GM12878 (cell line): ENCODE data around the gene PIPOX. TPM values are rescaled to one million over a fixed set of nuclear protein-coding genes. Genes with fewer than 3 reads are reported as not detected.

Experiments used
- ATAC-seq: fragments of 200-7000 bp; cut with Tn5 transposase; 3 replicates; pipeline ENCODE4 v1.9.1; 2020; ENCODE audit warnings: mild to moderate bottlenecking, moderate library complexity
- BruUV-seq: library from RNA; stranded (reverse); fragments of 400-500 nt; replicated peaks from 2 replicates; lab custom pipeline; 2021; lab: Mats Ljungman, UMichigan
- CTCF ChIA-PET: fragments of 300-600 bp; sonication (Branson Sonifier 250); formaldehyde crosslinking; extraction: SDS; loops from one replicate; lab custom pipeline; 2021; ENCODE audit warnings: inconsistent platforms; lab: Yijun Ruan, JAX
- POLR2A ChIA-PET: fragments of 350-600 bp; formaldehyde crosslinking; extraction: SDS; loops from one replicate; lab custom pipeline; 2021; ENCODE audit warnings: inconsistent platforms; lab: Charles Lee
- RAD21 ChIA-PET: fragments of 300-600 bp; sonication (Branson Sonifier 250); formaldehyde crosslinking; loops from one replicate; lab custom pipeline; 2023; ENCODE audit warnings: antibody characterized with exemption; ENCODE audit not compliant: unreplicated experiment; lab: Charles Lee
- SMC1A ChIA-PET: fragments of 300-600 bp; sonication (Branson Sonifier 250); formaldehyde crosslinking; loops from one replicate; lab custom pipeline; 2023; ENCODE audit not compliant: unreplicated experiment, uncharacterized antibody; lab: Charles Lee
- DNase-seq: peaks from one replicate; pipeline ENCODE4 v3.0.0-alpha.2; 2011; ENCODE audit warnings: low read depth, low spot score
- FAIRE-seq: peaks from 3 replicates; lab custom pipeline; 2011; peaks lifted over from hg19 to GRCh38; lab: Jason Lieb, UNC
- H2AFZ ChIP-seq: 2 replicates; pipeline ENCODE4 v1.6.0; 2011; ENCODE audit warnings: low read depth, low read length, control low read depth; ENCODE audit not compliant: control insufficient read depth
- H3K27ac ChIP-seq: 2 replicates; pipeline ENCODE4 v1.5.1; 2011; ENCODE audit warnings: control low read depth; ENCODE audit not compliant: control insufficient read depth, insufficient read depth
- H3K27me3 ChIP-seq, 2 experiments: replicated peaks in 1 of 2; 2 replicates each; pipeline versions ENCODE4 v1.6.0 to v1.6.1; 2011; ENCODE audit warnings: low read length in 1 of 2; ENCODE audit not compliant: control insufficient read depth in 2 of 2, insufficient read depth in 2 of 2
- H3K36me3 ChIP-seq, 2 experiments: 2 replicates each; pipeline ENCODE4 v1.5.1; 2011; ENCODE audit warnings: low read length in 1 of 2; ENCODE audit not compliant: control insufficient read depth in 2 of 2, insufficient read depth in 2 of 2
- H3K4me1 ChIP-seq: 2 replicates; pipeline ENCODE4 v1.6.1; 2011; ENCODE audit warnings: mild to moderate bottlenecking, low read length, moderate library complexity, mixed read lengths; ENCODE audit not compliant: control insufficient read depth, insufficient read depth
- H3K4me2 ChIP-seq: 2 replicates; pipeline ENCODE4 v1.6.0; 2011; ENCODE audit warnings: control low read depth; ENCODE audit not compliant: control insufficient read depth, insufficient read depth
- H3K4me3 ChIP-seq: fragments of 200-600 bp; sonication (generic); 2 replicates; pipeline ENCODE4 v1.5.1; 2016
- H3K79me2 ChIP-seq: 2 replicates; pipeline ENCODE4 v1.6.0; 2011; ENCODE audit warnings: low read length; ENCODE audit not compliant: control insufficient read depth, insufficient read depth
- H3K9ac ChIP-seq: 2 replicates; pipeline ENCODE4 v1.8.0; 2011; ENCODE audit warnings: low read length, control low read depth, mixed read lengths; ENCODE audit not compliant: control insufficient read depth, insufficient read depth
- H3K9me3 ChIP-seq: replicated peaks from 3 replicates; pipeline ENCODE4 v1.5.1; 2011; ENCODE audit warnings: mild to moderate bottlenecking, low read length; ENCODE audit not compliant: control insufficient read depth, insufficient read depth
- H4K20me1 ChIP-seq: 2 replicates; pipeline ENCODE4 v1.6.0; 2011; ENCODE audit not compliant: control insufficient read depth, insufficient read depth
- ATF2 ChIP-seq: IDR thresholded peaks from 2 replicates; pipeline ENCODE4 v1.6.1; 2012; ENCODE audit warnings: low read length, inconsistent platforms
- BCL11A ChIP-seq: IDR thresholded peaks from 2 replicates; pipeline ENCODE4 v1.6.1; 2011; ENCODE audit warnings: low read depth, low read length
- CUX1 ChIP-seq: IDR thresholded peaks from 2 replicates; pipeline ENCODE4 v1.6.1; 2012; ENCODE audit warnings: improper control_type of control experiment, low read depth, low read length; ENCODE audit not compliant: insufficient replicate concordance
- EED ChIP-seq: sonication (generic); IDR thresholded peaks from 2 replicates; pipeline ENCODE4 v1.6.1; 2016; ENCODE audit warnings: antibody characterized with exemption, low read depth
- EP300 ChIP-seq, 2 experiments: fragments of 150-350 bp in 1 of 2; IDR thresholded peaks; 2 replicates each; pipeline ENCODE4 v1.6.1; 2011 to 2012; ENCODE audit warnings: low read depth in 2 of 2, low read length in 2 of 2, borderline replicate concordance in 1 of 2, improper control_type of control experiment in 1 of 2, inconsistent platforms in 1 of 2; ENCODE audit not compliant: control insufficient read depth in 1 of 2
- HDAC6 ChIP-seq: fragments of 200-600 bp; sonication (generic); IDR thresholded peaks from one replicate; pipeline ENCODE4 v1.8.0; 2017; ENCODE audit warnings: antibody characterized with exemption; ENCODE audit not compliant: unreplicated experiment
- IKZF1 ChIP-seq: fragments of 450-650 bp; conservative IDR thresholded peaks from 2 replicates; pipeline ENCODE4 v1.6.1; 2017; ENCODE audit warnings: antibody characterized with exemption, mild to moderate bottlenecking
- IKZF2 ChIP-seq, 2 experiments: fragments of 450-650 bp; IDR thresholded peaks; 2 replicates each; pipeline ENCODE4 v1.6.1; 2017; ENCODE audit warnings: mild to moderate bottlenecking in 2 of 2, moderate library complexity in 2 of 2
- IRF3 ChIP-seq: fragments of 450-650 bp; IDR thresholded peaks from 2 replicates; pipeline ENCODE4 v1.6.1; 2014; ENCODE audit warnings: mild to moderate bottlenecking
- IRF4 ChIP-seq: IDR thresholded peaks from 2 replicates; pipeline ENCODE4 v1.6.1; 2011; ENCODE audit warnings: low read depth, low read length
- MTA2 ChIP-seq: fragments of 450-650 bp; IDR thresholded peaks from 2 replicates; pipeline ENCODE4 v1.6.1; 2016; ENCODE audit warnings: low read depth, mild to moderate bottlenecking, moderate library complexity
- NBN ChIP-seq: fragments of 450-650 bp; IDR thresholded peaks from 2 replicates; pipeline ENCODE4 v1.6.1; 2016
- NRF1 ChIP-seq: conservative IDR thresholded peaks from 2 replicates; pipeline ENCODE4 v1.6.1; 2011; ENCODE audit warnings: mild to moderate bottlenecking, low read depth, low read length, improper control_type of control experiment
- SPI1 ChIP-seq: IDR thresholded peaks from 2 replicates; pipeline ENCODE4 v1.6.1; 2011; ENCODE audit warnings: low read depth, mild to moderate bottlenecking, low read length, moderate library complexity, borderline replicate concordance; ENCODE audit not compliant: insufficient read depth
- ZBED1 ChIP-seq: IDR thresholded peaks from 2 replicates; pipeline ENCODE4 v1.6.1; 2016; ENCODE audit warnings: borderline replicate concordance
- WGBS: methylation state at CpG from one replicate; pipeline ENCODE4 v1.1.6; 2016; ENCODE audit warnings: low lambda C conversion rate; ENCODE audit not compliant: insufficient replicate concordance, insufficient coverage; ENCODE audit errors: missing lambda C conversion rate; 5-methylcytosine and 5-hydroxymethylcytosine counted together
- in situ Hi-C: fragments of 300-500 bp; cut with MboI; formaldehyde crosslinking; loops from 9 replicates; pipeline ENCODE4 v1.14.3; 2018; ENCODE audit warnings: mixed read lengths
- intact Hi-C: fragments of 100-400 bp; cut with micrococcal nuclease; formaldehyde crosslinking; loops from one replicate; pipeline ENCODE4 v1.14.2; 2022; ENCODE audit not compliant: unreplicated experiment
- polyA plus RNA-seq, 11 experiments: library from polyadenylated mRNA; depleted of rRNA in 4 of 11; unstranded in 6 of 11; stranded (reverse) in 5 of 11; fragments of >200 nt; fragmentation: Nextera tagmentation in 4 of 11; fragmentation: Illumina TruSeq in 1 of 11; extraction: Ambion mirVana in 4 of 11; extraction: Trizol in 1 of 11; gene quantifications; 1 replicate in 1 of 11; 2 replicates in 10 of 11; pipeline versions ENCODE4 v1.2.1 to v1.2.3, GENCODE V29; 2011 to 2016; ENCODE audit warnings: inconsistent platforms in 2 of 11, missing spikeins in 2 of 11, low read depth in 1 of 11
- total RNA-seq, 4 experiments: library from RNA; depleted of rRNA in 3 of 4; stranded (reverse); fragments of >200 nt in 3 of 4; fragmentation: Illumina TruSeq in 1 of 4; extraction: Trizol in 1 of 4; gene quantifications; 2 replicates each; pipeline versions ENCODE4 v1.2.1 to v1.2.3, GENCODE V29; 2013 to 2021

The PIPOX gene
- total and polyA plus RNA-seq, 10 of the 15 experiments (the other 5 are each of a cell fraction or from before 2014, with no cell fraction given), result 0.22 to 1.4 (median 0.56) TPM; not detected in 1

GRCh38 chr17:29043539-29044145, 701 bp downstream of the PIPOX start:
- POLR2A ChIA-PET, result no interaction called here
- CTCF ChIA-PET, result interaction anchor here (1.1 to 1.4 kb wide), 2 partner anchors 73 to 80 kb away, joined by 3 read pairs; no protein-coding TSS in a partner anchor
- SMC1A ChIA-PET, result interaction anchor here (1.1 kb wide), 1 partner anchor 78 kb away, joined by 4 read pairs; no protein-coding TSS in a partner anchor
- ATAC-seq (no peak; the same call in none of the 3 replicates), FAIRE-seq (no peak), DNase-seq (no peak)
- no peak overlapping the region for H2AFZ ChIP-seq
- intact Hi-C loops, result no loop called here
- RAD21 ChIA-PET, result interaction anchor here (1.5 kb wide), 1 partner anchor 78 kb away, joined by 5 read pairs; no protein-coding TSS in a partner anchor
- H3K79me2 ChIP-seq, result no peaks in the 10 kb centered on the region
- 49% methylated on average over 3 of the region's 3 CpGs for WGBS
- H3K4me2 ChIP-seq, result no peak overlapping the region
- H3K9ac ChIP-seq, result no peak overlapping the region
- no peaks in the 10 kb centered on the region for H3K9me3 ChIP-seq
- in situ Hi-C loops, result no loop called here
- peaks cover 13% of the 10 kb centered on the region for H3K4me1 ChIP-seq
- H4K20me1 ChIP-seq, result no peaks in the 10 kb centered on the region
- no peaks in the 10 kb centered on the region for H3K36me3 ChIP-seq
- H3K4me3 ChIP-seq, result no peak overlapping the region
- no peaks in the 10 kb centered on the region; a peak in 1 of 4 replicates for H3K27me3 ChIP-seq
- no TSS peak for BruUV-seq
- H3K27ac ChIP-seq, result no peak overlapping the region
- TF ChIP-seq EP300 (IDR thresholded peaks at IDR 0.05; ENCODE audit: borderline replicate concordance in 1 of 2, control insufficient read depth in 1 of 2, low read depth in 2 of 2, low read length in 2 of 2), result 0 out of 4 replicates have a peak, but pooled peaks of 1 of the 2 experiments have one; percentile 55
- TF ChIP-seq NRF1, result no peak
- no peak for TF ChIP-seq CUX1
- no peak for TF ChIP-seq IRF3
- no peak for TF ChIP-seq HDAC6
- 0 out of 2 replicates have a peak, but pooled peaks have one; percentile 16 for TF ChIP-seq NBN
- peak; percentile 63 to 71; a peak in 3 of 4 replicates for TF ChIP-seq IKZF2 (IDR thresholded peaks at IDR 0.05)
- peak; percentile 47 for TF ChIP-seq IKZF1
- 0 out of 2 replicates have a peak, but pooled peaks have one; percentile 21 for TF ChIP-seq MTA2
- no peak for TF ChIP-seq ZBED1
- 0 out of 2 replicates have a peak, but pooled peaks have one; percentile 33 for TF ChIP-seq EED
- no peak for TF ChIP-seq ATF2
- TF ChIP-seq BCL11A, result 0 out of 2 replicates have a peak, but pooled peaks have one; percentile 24
- TF ChIP-seq IRF4, result 0 out of 2 replicates have a peak, but pooled peaks have one; percentile 28
- peak; percentile 95; the same call in 1 of the 2 replicates for TF ChIP-seq SPI1
